Measurements from ENCODE around the gene PIP5K1C.
A peak's percentile ranks its signal among the peaks of the same experiment; 100 is the strongest.

The PIP5K1C gene

DNA sequence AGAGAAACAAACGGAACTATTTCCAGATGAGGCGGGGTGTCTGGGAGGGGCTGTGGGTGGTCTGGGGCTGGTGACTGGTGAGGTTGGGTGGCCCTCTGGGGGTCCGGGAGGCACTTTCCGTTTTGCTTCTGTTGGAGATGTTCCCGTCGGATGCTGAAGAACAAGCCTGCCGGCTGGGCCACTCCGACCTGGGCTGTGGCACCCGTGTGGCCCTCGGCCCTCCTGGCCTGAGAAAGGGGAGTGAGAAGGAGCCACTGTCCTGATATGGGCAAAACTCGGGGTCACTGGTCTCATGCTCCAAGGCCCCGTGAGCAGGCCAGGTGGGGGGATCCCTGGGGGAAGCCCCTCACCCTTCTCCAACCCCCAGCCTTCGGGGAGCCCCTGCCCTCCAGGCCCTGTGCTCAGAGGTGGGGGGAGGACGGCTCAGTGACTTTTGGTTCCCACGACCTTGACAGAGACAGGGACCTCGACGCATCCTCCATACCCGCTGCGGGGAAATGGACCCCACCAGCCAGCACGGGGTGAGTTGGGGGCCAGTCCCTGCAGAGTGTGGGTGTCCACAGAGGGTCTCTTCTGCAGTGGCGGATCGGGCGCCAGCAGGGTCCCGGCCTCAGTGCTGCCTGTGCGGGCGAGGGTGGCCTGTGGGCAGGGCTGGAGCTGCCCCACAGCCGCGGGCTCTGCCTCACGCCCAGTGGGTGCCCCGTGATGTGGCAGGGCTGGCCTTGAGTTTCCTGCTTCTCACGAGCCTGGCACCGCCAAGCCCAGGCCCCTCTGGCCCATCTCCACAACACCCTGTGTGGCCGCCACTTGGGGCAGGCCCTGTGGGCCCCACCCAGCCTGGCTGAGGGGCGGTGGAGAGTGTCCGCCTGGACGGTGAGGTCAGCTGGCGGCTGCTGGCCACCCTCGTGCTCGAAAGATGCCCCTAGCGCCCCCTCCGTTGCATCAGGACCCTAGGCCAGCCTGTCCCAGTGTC, 89.2 kb downstream of the PIP5K1C start:
- FAIRE-seq (no peak), DNase-seq (ENCODE audit: insufficient read length, low spot score) (no peak)
- TF ChIP-seq, protein P1, sequence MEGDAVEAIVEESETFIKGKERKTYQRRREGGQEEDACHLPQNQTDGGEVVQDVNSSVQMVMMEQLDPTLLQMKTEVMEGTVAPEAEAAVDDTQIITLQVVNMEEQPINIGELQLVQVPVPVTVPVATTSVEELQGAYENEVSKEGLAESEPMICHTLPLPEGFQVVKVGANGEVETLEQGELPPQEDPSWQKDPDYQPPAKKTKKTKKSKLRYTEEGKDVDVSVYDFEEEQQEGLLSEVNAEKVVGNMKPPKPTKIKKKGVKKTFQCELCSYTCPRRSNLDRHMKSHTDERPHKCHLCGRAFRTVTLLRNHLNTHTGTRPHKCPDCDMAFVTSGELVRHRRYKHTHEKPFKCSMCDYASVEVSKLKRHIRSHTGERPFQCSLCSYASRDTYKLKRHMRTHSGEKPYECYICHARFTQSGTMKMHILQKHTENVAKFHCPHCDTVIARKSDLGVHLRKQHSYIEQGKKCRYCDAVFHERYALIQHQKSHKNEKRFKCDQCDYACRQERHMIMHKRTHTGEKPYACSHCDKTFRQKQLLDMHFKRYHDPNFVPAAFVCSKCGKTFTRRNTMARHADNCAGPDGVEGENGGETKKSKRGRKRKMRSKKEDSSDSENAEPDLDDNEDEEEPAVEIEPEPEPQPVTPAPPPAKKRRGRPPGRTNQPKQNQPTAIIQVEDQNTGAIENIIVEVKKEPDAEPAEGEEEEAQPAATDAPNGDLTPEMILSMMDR (IDR thresholded peaks at IDR 0.05; ENCODE audit: insufficient read depth, missing control alignments): no peak

DNA sequence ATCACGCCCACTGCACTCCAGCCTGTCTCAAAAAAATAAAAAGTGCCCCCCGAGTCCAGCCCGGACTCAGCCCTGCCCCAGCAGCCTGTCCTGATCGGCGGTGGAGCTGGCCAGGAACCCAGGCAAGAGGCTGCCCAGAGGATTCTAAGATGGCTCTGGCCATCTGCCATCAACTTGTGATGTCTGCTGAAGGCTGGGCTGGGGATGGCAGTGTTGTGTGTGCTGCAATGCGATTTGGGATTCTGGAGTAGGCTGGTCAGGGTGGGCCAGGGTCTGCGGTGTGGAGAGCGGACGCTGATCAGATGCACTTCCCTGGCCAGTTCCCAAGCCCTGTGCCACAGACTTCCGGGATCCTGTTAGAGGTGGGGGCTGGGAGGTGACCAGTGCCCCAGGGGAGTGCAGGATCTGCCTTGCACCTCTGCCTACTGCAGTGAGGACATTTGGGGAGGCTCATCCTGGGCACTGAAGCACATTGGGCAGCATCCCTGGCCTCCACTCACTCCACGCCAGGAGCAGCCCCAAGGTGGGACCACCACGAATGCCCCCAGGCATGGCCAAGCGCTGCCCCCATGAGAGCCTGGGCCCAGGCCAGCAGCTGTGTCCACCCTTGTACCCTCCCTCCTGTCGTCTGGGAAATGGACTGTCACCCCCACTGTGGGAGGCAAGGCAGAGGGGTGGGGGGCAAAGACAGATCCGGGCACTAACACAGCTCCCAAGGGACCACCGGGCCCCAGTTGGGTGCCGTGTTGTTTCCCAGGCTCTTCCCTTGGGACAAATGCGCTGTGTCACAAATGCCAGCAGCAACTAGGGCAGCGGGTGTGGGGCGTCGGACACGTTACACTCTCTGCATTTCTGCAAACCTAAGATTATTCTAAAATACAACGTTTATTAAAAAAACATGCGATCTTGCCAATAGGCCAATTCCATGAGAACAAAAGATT, 90.2 kb downstream of the PIP5K1C start:
- DNase-seq (ENCODE audit: insufficient read length, low spot score) (no peak), FAIRE-seq (no peak)
- TF ChIP-seq, protein P1 (IDR thresholded peaks at IDR 0.05; ENCODE audit: insufficient read depth, missing control alignments): no peak

DNA sequence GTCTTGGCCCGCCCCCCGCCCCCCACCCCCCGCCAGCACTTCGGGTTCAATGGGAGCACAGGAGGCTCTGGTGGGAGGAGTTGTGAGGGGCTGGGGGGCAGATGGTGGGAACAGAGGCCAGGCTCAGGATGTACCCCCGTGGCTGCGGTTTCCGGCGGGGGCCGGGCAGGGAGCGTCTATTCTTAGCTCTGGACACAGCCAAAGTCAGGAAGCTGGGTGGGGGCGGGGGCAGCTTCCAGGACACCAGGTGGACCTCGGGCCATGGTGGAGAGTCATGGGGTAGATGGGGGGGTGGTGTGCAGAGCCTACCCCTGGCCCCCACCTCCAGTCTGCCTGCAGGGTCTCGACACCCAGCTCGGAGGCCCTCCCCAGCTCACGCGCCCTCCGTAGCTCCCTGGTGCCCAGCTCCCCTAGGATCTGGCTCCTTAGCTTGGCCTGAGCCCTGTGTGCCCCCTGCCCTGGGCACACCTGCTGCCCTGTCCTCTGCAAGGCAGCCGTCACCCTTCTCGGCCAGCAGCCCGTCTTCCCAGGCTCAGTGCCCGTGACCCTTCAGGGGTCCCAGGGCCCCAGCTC, 91.4 kb downstream of the PIP5K1C start:
- DNase-seq (ENCODE audit: insufficient read length, low spot score): no peak
- no peak for FAIRE-seq
- TF ChIP-seq, protein P1 (IDR thresholded peaks at IDR 0.05; ENCODE audit: insufficient read depth, missing control alignments): no peak

DNA sequence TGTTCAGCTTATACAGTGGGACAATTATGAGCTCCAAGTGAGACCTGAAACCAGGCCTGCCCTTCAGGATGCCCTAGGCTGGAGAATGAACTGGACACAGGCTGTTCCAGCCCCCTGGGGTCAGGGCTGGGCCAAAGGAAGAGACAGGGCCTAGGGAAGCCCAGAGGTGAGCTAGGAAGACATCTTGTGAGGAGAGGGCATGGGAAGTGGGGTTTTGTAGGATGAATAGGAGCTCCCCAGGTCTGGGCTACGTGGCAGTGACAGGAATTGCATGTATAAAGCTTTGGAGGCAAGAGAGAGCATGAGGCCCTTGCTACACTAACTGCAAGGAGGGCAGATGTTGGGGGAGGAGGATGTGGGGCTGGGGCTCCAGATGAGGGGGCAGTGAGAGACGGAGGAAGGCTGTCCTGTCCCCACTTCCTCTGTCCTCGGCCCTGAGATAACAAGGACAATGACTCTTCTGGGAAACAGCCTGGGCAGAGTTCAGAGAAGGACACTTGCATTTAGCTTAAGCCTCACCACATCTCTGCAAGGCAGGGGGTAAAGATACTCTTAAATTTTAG, 92.1 kb downstream of the PIP5K1C start:
- FAIRE-seq: no peak
- DNase-seq (ENCODE audit: insufficient read length, low spot score): no peak
- TF ChIP-seq, protein P1 (IDR thresholded peaks at IDR 0.05; ENCODE audit: insufficient read depth, missing control alignments): no peak

DNA sequence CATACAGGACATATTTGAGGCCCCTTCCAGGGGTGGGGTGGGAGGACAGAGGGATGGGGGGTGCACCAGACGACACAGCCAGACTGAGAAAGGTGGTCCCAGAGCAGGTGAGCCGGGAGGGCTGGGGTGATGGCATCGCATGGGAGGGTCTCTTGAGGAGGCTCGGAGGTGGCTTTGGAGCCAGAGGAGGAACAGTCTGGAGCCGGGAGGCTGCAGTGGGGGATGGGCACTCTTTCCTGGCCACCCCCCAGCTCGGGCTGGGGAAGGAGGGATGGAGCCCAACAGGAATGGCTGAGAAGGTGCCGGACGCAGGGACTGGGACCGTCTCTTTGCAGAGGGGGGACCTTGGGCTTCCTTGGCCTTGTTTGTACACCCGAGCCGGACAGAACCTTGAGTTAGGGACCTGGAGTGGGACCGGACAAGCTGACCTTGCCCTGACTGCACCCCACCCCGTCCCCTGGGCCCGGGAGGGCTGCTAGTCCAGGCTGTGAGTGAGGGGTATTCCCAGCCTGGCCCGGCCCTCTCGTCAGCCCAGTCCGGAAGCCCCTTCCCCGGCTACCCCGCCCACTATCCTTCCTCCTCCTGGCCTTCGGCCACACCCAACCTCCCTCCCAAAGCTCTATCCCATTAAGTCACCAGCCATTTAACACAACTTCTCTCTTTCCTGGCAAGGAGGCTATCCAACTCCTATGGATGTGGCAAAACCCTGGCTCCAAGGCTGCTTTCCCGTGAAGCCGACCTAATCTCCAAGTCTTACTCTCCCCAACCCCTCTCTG, 92.8 kb downstream of the PIP5K1C start:
- TF ChIP-seq, protein P1 (IDR thresholded peaks at IDR 0.05; ENCODE audit: insufficient read depth, missing control alignments): no peak
- no peak for DNase-seq (ENCODE audit: insufficient read length, low spot score)
- FAIRE-seq: no peak

DNA sequence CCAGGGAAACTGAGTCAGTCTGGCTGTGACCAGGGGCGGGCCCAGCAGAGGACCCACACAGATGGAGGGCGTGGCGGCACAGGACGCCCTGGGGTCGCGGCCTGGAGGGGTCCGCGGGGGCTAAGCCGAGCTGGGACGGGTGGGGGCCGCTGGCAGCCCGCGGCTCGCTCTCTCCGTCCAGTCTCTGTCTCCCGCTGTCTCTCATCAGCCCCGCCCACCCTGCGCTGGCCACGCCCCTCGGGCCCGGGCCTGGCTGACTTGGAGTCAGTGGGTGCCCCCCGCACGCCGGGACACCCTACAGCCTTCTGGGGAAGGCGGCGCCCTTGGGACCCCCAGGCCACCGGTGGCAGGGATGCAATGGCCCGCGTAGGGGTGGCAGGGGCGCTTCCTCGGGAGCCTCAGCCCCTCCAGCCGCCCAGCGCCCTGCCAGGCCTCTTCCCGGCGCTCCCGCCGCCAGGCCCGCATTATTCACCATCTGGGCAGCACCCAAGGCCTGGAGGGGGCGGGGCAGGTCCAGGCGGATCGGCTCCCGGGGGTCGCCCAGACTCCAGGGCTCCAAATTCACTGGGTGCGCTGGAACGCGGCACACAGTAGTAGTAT, 93.5 kb downstream of the PIP5K1C start, which contains the start of gene TBXA2R:
Gene TBXA2R (minus strand): TSS at position 186 of the 600 bp plus-strand sequence. CDS start 6,241 bp downstream, outside the sequence.
- TF ChIP-seq, protein P1 (IDR thresholded peaks at IDR 0.05; ENCODE audit: insufficient read depth, missing control alignments): no peak
- FAIRE-seq: no peak
- DNase-seq (ENCODE audit: insufficient read length, low spot score): peak; percentile 95

Data from D721Med (cell line).